CD4-positive, alpha-beta T cell treated with Interleukin-1 beta for 1 hour (primary cell): ENCODE measurements around the gene RPL27A.

Experiments used
- DNase-seq, 2 donors: peaks; one replicate each; pipeline ENCODE4 v3.0.0-alpha.2; 2020 to 2022

RPL27A gene

GRCh38 chr11:8723711-8724110 is 41.1 kb downstream of the RPL27A start:
- no peak for DNase-seq

- DNase-seq, result no peak
These were observed 42.1 kb downstream of the RPL27A start for GRCh38 chr11:8724682-8725081.

GRCh38 chr11:8726395-8726794 is 43.8 kb downstream of the RPL27A start:
- DNase-seq, result no peak

GRCh38 chr11:8728563-8728962 is 46.0 kb downstream of the RPL27A start:
- DNase-seq, result no peak

GRCh38 chr11:8729067-8729466 is 46.5 kb downstream of the RPL27A start:
- no peak for DNase-seq

- DNase-seq, result no peak
These were observed 47.5 kb downstream of the RPL27A start for GRCh38 chr11:8729837-8730696.

- no peak for DNase-seq
These were observed 48.1 kb downstream of the RPL27A start for GRCh38 chr11:8730697-8731020.

GRCh38 chr11:8731647-8732323 is 49.2 kb downstream of the RPL27A start:
- DNase-seq, result no peak

GRCh38 chr11:8732324-8732670 is 49.7 kb downstream of the RPL27A start:
- DNase-seq, result peak in 1 of 2 donors; percentile 36

GRCh38 chr11:8732748-8733241 is 50.2 kb downstream of the RPL27A start:
- DNase-seq, result no peak

- DNase-seq, result no peak
These were observed 51.3 kb downstream of the RPL27A start for GRCh38 chr11:8733852-8734251.

- no peak for DNase-seq
These were observed 52.5 kb downstream of the RPL27A start for GRCh38 chr11:8735094-8735493.

GRCh38 chr11:8739309-8739793 is 56.8 kb downstream of the RPL27A start:
- no peak for DNase-seq
